K562 (cell line): ENCODE measurements around the gene TTLL3. TPM values are rescaled to one million over a fixed set of nuclear protein-coding genes. Genes with fewer than 3 reads are reported as not detected.

Source experiments
- ARHGAP35 ChIP-seq: fragments of 450-650 bp; IDR thresholded peaks from 2 replicates; pipeline ENCODE4 v1.6.1; 2018; ENCODE audit not compliant: partially characterized antibody
- CHAMP1 ChIP-seq: fragments of 450-650 bp; IDR thresholded peaks from 2 replicates; pipeline ENCODE4 v1.6.1; 2016; ENCODE audit warnings: mild to moderate bottlenecking
- CHD1 ChIP-seq: fragments of 200-600 bp; sonication (generic); IDR thresholded peaks from one replicate; pipeline ENCODE4 v1.6.1; 2012; ENCODE audit warnings: mild to moderate bottlenecking, moderate library complexity, low read length, inconsistent platforms
- GABPB1 ChIP-seq: sonication (generic); formaldehyde crosslinking; IDR thresholded peaks from 2 replicates; pipeline ENCODE4 v1.8.0; 2022; ENCODE audit warnings: mild to moderate bottlenecking, missing genetic modification reagents
- HCFC1 ChIP-seq: IDR thresholded peaks from 2 replicates; pipeline ENCODE4 v1.6.1; 2012; ENCODE audit warnings: low read depth, low read length, improper control_type of control experiment
- NCOA4 ChIP-seq: fragments of 450-650 bp; IDR thresholded peaks from 2 replicates; pipeline ENCODE4 v1.6.1; 2018; ENCODE audit warnings: mild to moderate bottlenecking; ENCODE audit not compliant: partially characterized antibody
- NFYB ChIP-seq: IDR thresholded peaks from 2 replicates; pipeline ENCODE4 v1.6.1; 2011; ENCODE audit warnings: mild to moderate bottlenecking, moderate library complexity; ENCODE audit not compliant: insufficient read length; ENCODE audit errors: extremely low read depth
- RFX7 ChIP-seq: fragments of 250-450 bp; sonication (Bioruptor Pico); IDR thresholded peaks from 2 replicates; pipeline ENCODE4 v1.5.1; 2021; ENCODE audit warnings: mild to moderate bottlenecking
- SAP30 ChIP-seq: fragments of 200-600 bp; sonication (generic); IDR thresholded peaks from 2 replicates; pipeline ENCODE4 v1.6.1; 2012; ENCODE audit warnings: borderline replicate concordance, low read depth, mild to moderate bottlenecking, moderate library complexity, low read length, control low read depth, inconsistent platforms; ENCODE audit not compliant: insufficient read depth, poor library complexity, severe bottlenecking
- SUPT5H ChIP-seq: fragments of 450-650 bp; IDR thresholded peaks from 2 replicates; pipeline ENCODE4 v1.6.1; 2016
- ZBTB12 ChIP-seq: fragments of 250-450 bp; sonication (Bioruptor Pico); IDR thresholded peaks from 2 replicates; pipeline ENCODE4 v1.4.0; 2020
- ZFX ChIP-seq: sonication (generic); formaldehyde crosslinking; IDR thresholded peaks from 2 replicates; pipeline ENCODE4 v1.8.0; 2022; ENCODE audit warnings: mild to moderate bottlenecking, missing genetic modification reagents, moderate library complexity
- ZKSCAN1 ChIP-seq: fragments of 150-350 bp; IDR thresholded peaks from 2 replicates; pipeline ENCODE4 v1.6.1; 2016; ENCODE audit warnings: low read depth, low read length
- ZNF609 ChIP-seq: sonication (generic); formaldehyde crosslinking; IDR thresholded peaks from 2 replicates; pipeline ENCODE4 v1.8.1; 2023; ENCODE audit warnings: missing genetic modification reagents, mild to moderate bottlenecking, borderline replicate concordance
- polyA plus RNA-seq, 8 experiments: library from polyadenylated mRNA; depleted of rRNA in 4 of 8; stranded (reverse) in 5 of 8; unstranded in 3 of 8; fragments of >200 nt; fragmentation: Nextera tagmentation in 2 of 8; fragmentation: Illumina TruSeq in 1 of 8; extraction: Ambion mirVana in 2 of 8; extraction: Trizol in 1 of 8; gene quantifications; 2 replicates each; pipeline versions ENCODE4 v1.2.1 to v1.2.3, GENCODE V29; 2011 to 2014; ENCODE audit warnings: inconsistent platforms in 1 of 8, missing spikeins in 1 of 8
- total RNA-seq, 7 experiments: library from RNA; depleted of rRNA in 6 of 7; stranded (reverse); fragments of >200 nt in 6 of 7; fragmentation: Illumina TruSeq in 2 of 7; extraction: Trizol in 2 of 7; gene quantifications; 2 replicates each; pipeline versions ENCODE4 v1.2.1 to v1.2.3, GENCODE V29; 2011 to 2021; ENCODE audit warnings: low replicate concordance in 1 of 7
- TF ChIP-seq, protein P1 (sequence below): fragments of 450-650 bp; formaldehyde crosslinking; IDR thresholded peaks from 2 replicates; pipeline ENCODE4 v1.4.0; 2022; ENCODE audit warnings: mild to moderate bottlenecking, moderate library complexity
- TF ChIP-seq, protein P2 (sequence below): fragments of 250-450 bp; sonication (Bioruptor Pico); IDR thresholded peaks from 2 replicates; pipeline ENCODE4 v1.5.0; 2020; ENCODE audit warnings: mild to moderate bottlenecking

The TTLL3 gene
- total and polyA plus RNA-seq, 9 of the 15 experiments (the other 6 are each of a cell fraction or from before 2014, with no cell fraction given), result 8.9 to 106 (median 33.2) TPM

GRCh38 chr3:9786825-9787669 lies 23.0 kb upstream of the TTLL3 start (continued):
- TF ChIP-seq ZNF609 (CRISPR knock-in tag), result no peak
- no peak for TF ChIP-seq GABPB1 (CRISPR knock-in tag)
- TF ChIP-seq ZKSCAN1, result 0 out of 2 replicates have a peak, but pooled peaks have one; percentile 35
- TF ChIP-seq CHAMP1, result no peak; the same call in 1 of the 2 replicates
- TF ChIP-seq SAP30, result no peak
- TF ChIP-seq, protein P1, sequence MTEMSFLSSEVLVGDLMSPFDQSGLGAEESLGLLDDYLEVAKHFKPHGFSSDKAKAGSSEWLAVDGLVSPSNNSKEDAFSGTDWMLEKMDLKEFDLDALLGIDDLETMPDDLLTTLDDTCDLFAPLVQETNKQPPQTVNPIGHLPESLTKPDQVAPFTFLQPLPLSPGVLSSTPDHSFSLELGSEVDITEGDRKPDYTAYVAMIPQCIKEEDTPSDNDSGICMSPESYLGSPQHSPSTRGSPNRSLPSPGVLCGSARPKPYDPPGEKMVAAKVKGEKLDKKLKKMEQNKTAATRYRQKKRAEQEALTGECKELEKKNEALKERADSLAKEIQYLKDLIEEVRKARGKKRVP, result no peak
- TF ChIP-seq CHD1, result no peak
- TF ChIP-seq SUPT5H, result no peak
- no peak for TF ChIP-seq ZBTB12 (CRISPR knock-in tag)
- TF ChIP-seq ZFX (CRISPR knock-in tag), result no peak
- TF ChIP-seq, protein P2, sequence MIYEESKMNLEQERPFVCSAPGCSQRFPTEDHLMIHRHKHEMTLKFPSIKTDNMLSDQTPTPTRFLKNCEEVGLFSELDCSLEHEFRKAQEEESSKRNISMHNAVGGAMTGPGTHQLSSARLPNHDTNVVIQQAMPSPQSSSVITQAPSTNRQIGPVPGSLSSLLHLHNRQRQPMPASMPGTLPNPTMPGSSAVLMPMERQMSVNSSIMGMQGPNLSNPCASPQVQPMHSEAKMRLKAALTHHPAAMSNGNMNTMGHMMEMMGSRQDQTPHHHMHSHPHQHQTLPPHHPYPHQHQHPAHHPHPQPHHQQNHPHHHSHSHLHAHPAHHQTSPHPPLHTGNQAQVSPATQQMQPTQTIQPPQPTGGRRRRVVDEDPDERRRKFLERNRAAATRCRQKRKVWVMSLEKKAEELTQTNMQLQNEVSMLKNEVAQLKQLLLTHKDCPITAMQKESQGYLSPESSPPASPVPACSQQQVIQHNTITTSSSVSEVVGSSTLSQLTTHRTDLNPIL (CRISPR knock-in tag), result no peak
- TF ChIP-seq NCOA4, result no peak
- no peak for TF ChIP-seq ARHGAP35
- TF ChIP-seq NFYB, result no peak
- TF ChIP-seq RFX7 (CRISPR knock-in tag), result no peak
- TF ChIP-seq HCFC1, result no peak
